Upper lobe of right lung (tissue), 1 donor: Measurements from ENCODE around the gene SLU7. TPM values are rescaled to one million over a fixed set of nuclear protein-coding genes. Genes with fewer than 3 reads are reported as not detected.
"Not testable (repeated sequence)": the region's sequence is repeated elsewhere in the genome, so short reads cannot be mapped to it uniquely, and the experiment has no call there.

Experiments
- ATAC-seq: fragments of 200-7000 bp; cut with Tn5 transposase; one replicate; pipeline ENCODE4 v1.9.1; 2020; ENCODE audit warnings: mild to moderate bottlenecking, moderate library complexity
- DNase-seq: peaks from one replicate; pipeline ENCODE4 v3.0.0-alpha.2; 2020
- H3K27ac ChIP-seq: fragments of 200-600 bp; one replicate; pipeline ENCODE4 v1.8.0; 2022
- H3K27me3 ChIP-seq: fragments of 200-600 bp; one replicate; pipeline ENCODE4 v1.8.0; 2022; ENCODE audit warnings: mild to moderate bottlenecking
- H3K36me3 ChIP-seq: fragments of 200-600 bp; one replicate; pipeline ENCODE4 v1.8.0; 2022
- H3K4me1 ChIP-seq: fragments of 200-600 bp; one replicate; pipeline ENCODE4 v1.8.0; 2022
- H3K4me3 ChIP-seq: fragments of 200-600 bp; one replicate; pipeline ENCODE4 v1.8.0; 2022; ENCODE audit warnings: mild to moderate bottlenecking
- H3K9me3 ChIP-seq: fragments of 200-600 bp; one replicate; pipeline ENCODE4 v1.8.0; 2022
- CTCF ChIP-seq: fragments of 200-600 bp; IDR thresholded peaks from one replicate; pipeline ENCODE4 v1.8.0; 2022; ENCODE audit warnings: antibody characterized with exemption
- intact Hi-C: fragments of 100-400 bp; cut with DNase I; formaldehyde crosslinking; loops from one replicate; pipeline ENCODE4 v1.11.0; 2022
- total RNA-seq: library from RNA; stranded (reverse); fragmentation: NEBNext Ultra II Directional; extraction: Animal tissue kit (Norgen Biotek cat#: 25700); gene quantifications from one replicate; pipeline ENCODE4 v1.2.1, GENCODE V29; 2021
- donor health status: DM: no; HTN: yes; CAD: no; lungs with severe emphysema.

The SLU7 gene
- total RNA-seq, 1 donor from 2014 or later, result 49.2 TPM

- intact Hi-C loops, result no loop called here
These were observed 18.4 kb upstream of the SLU7 start for GRCh38 chr5:160437271-160437670.

DNA sequence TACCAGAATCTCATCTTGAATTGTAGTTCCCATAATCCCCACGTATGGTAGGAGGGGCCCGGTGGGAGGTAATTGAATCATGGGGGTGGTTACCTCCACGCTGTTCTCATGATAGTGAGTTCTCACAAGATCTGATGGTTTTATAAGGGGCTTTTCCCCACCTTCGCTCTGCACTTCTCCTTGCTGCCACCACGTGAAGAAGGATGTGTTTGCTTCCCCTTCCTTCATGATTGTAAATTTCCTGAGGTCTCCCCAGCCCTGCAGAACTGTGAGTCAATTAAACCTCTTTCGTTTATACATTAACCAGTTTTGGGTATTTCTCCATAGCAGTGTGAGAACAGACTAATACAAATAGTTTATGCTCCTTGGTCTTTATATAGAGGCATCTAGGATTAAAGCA is 17.8 kb upstream of the SLU7 start:
- H3K27me3 ChIP-seq, H3K36me3 ChIP-seq, intact Hi-C loops, DNase-seq, H3K9me3 ChIP-seq, ATAC-seq, H3K27ac ChIP-seq, H3K4me3 ChIP-seq: not testable (repeated sequence)
- peaks cover 13% of the 10 kb centered on the region for H3K4me1 ChIP-seq

More at GRCh38 chr5:160437271-160437670, 18.4 kb upstream of the SLU7 start:
- peaks cover 13% of the 10 kb centered on the region for H3K4me1 ChIP-seq
- H3K27me3 ChIP-seq, result peaks cover 6% of the 10 kb centered on the region
- no peak for ATAC-seq
- no peak overlapping the region for H3K4me3 ChIP-seq
- no peak for TF ChIP-seq CTCF
- no peaks in the 10 kb centered on the region for H3K36me3 ChIP-seq
- DNase-seq, result no peak
- no peaks in the 10 kb centered on the region for H3K9me3 ChIP-seq
- H3K27ac ChIP-seq, result no peak overlapping the region

DNA sequence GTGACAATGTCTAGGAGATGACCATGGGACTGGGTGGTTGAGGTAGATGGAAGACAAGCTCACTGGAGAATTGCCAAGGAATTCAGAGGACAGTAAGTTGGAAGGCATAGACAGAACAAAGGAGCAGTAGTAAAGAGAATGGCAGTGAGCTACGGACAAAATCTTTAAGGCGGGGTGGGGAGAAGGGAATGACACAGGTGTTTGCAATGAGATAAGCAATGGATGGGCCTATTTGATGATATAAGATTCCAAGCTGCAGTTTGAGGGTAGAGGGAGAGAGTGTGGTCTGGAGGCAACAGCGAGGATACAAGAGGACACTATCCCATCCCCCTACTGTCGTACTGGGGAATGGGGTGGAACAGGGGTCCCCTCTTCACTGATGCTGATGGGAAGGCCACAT is 17.1 kb upstream of the SLU7 start:
- H3K27ac ChIP-seq, result no peak overlapping the region
- H3K36me3 ChIP-seq, result no peaks in the 10 kb centered on the region
- peaks cover 13% of the 10 kb centered on the region for H3K4me1 ChIP-seq
- peaks cover 6% of the 10 kb centered on the region for H3K27me3 ChIP-seq
- no peak for ATAC-seq
- TF ChIP-seq CTCF, result no peak
- intact Hi-C loops, result no loop called here
- no peaks in the 10 kb centered on the region for H3K9me3 ChIP-seq
- no peak overlapping the region for H3K4me3 ChIP-seq
- DNase-seq, result no peak

GRCh38 chr5:160435532-160435931 is 16.7 kb upstream of the SLU7 start:
- Histone ChIP-seq H3K36me3 (no peaks in the 10 kb centered on the region), H3K9me3 (no peaks in the 10 kb centered on the region), H3K27ac (no peak overlapping the region), H3K4me1 (peaks cover 13% of the 10 kb centered on the region), H3K4me3 (no peak overlapping the region), H3K27me3 (peaks cover 6% of the 10 kb centered on the region)
- intact Hi-C loops, result no loop called here
- no peak for TF ChIP-seq CTCF
- no peak for DNase-seq
- no peak for ATAC-seq

DNA sequence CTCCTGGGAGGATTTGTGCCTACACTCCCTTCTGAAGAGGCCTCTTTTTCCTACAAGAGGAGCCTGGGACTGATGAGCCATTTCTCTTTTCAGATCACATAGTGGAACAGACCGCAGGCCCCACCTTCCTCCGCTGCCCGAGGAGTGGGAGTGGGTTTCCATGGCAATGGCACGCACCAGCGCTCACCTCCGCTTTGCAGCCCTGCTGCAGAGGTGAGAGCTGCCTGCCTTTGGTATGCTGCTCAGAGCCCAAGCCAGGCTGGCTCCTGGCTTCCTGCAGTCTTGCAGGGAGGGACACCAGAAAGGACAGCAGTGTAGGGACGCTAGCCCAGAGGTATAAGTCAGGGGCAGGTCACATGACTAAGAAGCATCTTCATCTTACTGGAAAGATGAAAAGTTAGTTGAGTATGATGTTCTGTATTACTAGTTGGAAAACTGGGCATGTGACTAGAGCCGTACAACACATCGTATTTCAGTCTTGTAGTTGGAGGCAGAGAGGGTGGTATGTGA is 15.2 kb upstream of the SLU7 start:
- Histone ChIP-seq H3K4me1 (peaks cover 6% of the 10 kb centered on the region), H3K27ac (no peak overlapping the region), H3K27me3 (peaks cover 6% of the 10 kb centered on the region), H3K9me3 (no peaks in the 10 kb centered on the region), H3K36me3 (no peaks in the 10 kb centered on the region), H3K4me3 (no peak overlapping the region)
- intact Hi-C loops, result no loop called here
- DNase-seq, result no peak
- no peak for TF ChIP-seq CTCF
- ATAC-seq, result no peak

DNA sequence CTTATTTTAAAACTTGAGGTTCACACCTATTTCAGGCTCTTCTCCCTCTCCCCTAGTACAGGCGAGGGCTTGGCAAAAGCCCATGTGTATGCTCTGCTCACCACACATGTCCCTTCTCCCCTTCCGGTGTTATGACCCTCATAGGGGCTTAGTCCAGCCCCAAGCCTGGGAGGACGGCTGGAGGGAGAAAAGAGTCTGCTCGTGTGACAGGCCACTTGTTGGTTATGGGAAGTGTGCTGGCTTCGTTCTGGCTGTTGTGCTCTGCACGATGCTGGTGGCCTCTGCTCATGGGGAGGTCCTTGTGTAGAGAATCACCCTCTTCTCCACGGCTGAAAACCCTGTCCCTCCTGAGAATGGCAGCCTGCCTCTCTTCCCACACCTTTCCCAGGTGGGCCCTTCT is 13.9 kb upstream of the SLU7 start:
- intact Hi-C loops, result no loop called here
- H3K4me1 ChIP-seq, result no peaks in the 10 kb centered on the region
- ATAC-seq (no peak), DNase-seq (no peak)
- peaks cover 6% of the 10 kb centered on the region for H3K27me3 ChIP-seq
- no peak overlapping the region for H3K4me3 ChIP-seq
- TF ChIP-seq CTCF, result no peak
- no peaks in the 10 kb centered on the region for H3K9me3 ChIP-seq
- no peak overlapping the region for H3K27ac ChIP-seq
- H3K36me3 ChIP-seq, result no peaks in the 10 kb centered on the region
